H7 (cell line): ENCODE results near the gene DMRTA2. TPM values are rescaled to one million over a fixed set of nuclear protein-coding genes. Genes with fewer than 3 reads are reported as not detected.

Experiments used
- DNase-seq: peaks from one replicate; pipeline ENCODE4 v3.0.0; 2012
- H3K27me3 ChIP-seq: 2 replicates; pipeline ENCODE4 v1.6.0; 2011; ENCODE audit warnings: mild to moderate bottlenecking, low read length; ENCODE audit not compliant: control insufficient read depth, insufficient read depth
- H3K36me3 ChIP-seq: replicated peaks from 2 replicates; pipeline ENCODE4 v1.5.1; 2011; ENCODE audit warnings: low read length; ENCODE audit not compliant: control insufficient read depth, insufficient read depth
- H3K4me3 ChIP-seq: 2 replicates; pipeline ENCODE4 v1.5.1; 2011; ENCODE audit warnings: low read depth, mild to moderate bottlenecking, control low read depth, low read length, moderate library complexity; ENCODE audit not compliant: insufficient read depth
- total RNA-seq: library from RNA; depleted of rRNA; stranded (reverse); fragments of >200 nt; shearing (Covaris generic); gene quantifications from 2 replicates; pipeline ENCODE4 v1.2.3, GENCODE V29; 2014

The DMRTA2 gene
- total RNA-seq, 1 experiment from 2014 or later, result 0.10 TPM

DNA sequence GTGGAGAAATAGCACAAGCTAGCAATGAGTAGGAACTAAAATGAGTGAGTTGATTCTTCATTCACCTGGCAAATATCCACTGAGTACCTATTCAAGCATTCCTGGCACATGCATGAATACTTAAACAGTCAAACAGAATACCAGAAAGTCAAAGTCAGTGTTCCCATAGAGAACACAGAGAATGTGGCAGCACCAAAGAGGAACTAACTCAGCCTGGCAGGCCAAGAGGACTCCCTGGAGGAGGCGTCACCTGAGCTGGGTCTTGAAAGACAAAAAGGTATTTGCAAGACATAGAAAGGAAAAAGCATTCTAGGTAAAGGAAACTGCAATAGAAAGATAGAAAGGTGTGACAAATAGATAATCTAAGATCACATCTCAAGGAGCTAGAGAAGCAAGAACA, 49.7 kb downstream of the DMRTA2 start:
- H3K27me3 ChIP-seq, result peaks cover 8% of the 10 kb centered on the region; the same call in 1 of the 2 replicates
- no peak for DNase-seq

GRCh38 chr1:50371749-50372148, 51.5 kb downstream of the DMRTA2 start:
- DNase-seq, result no peak
- no peaks in the 10 kb centered on the region for H3K36me3 ChIP-seq
- peaks cover 22% of the 10 kb centered on the region for H3K27me3 ChIP-seq
- H3K4me3 ChIP-seq, result no peak overlapping the region

More for the DNA sequence above, 49.7 kb downstream of the DMRTA2 start:
- no peaks in the 10 kb centered on the region for H3K36me3 ChIP-seq
- H3K4me3 ChIP-seq, result no peak overlapping the region

DNA sequence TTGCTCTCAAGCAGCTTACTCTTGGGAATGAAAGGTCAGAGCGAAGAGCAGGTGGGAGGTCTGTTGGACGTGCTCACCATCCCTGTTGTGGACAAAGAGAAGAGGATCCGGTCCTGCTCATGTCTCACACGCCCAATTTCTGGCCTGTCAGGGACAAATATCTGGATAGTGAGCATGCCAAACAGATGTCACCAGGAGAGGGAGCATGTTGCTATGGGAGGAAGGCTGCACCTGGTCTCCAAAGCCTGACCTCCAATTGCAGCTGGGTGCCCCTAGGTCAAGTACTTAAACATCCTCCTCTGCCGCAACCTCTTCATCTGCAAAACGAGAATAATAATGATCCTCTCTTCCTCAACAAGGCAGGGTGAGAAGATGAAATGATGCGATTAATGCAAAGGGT, 53.4 kb downstream of the DMRTA2 start:
- no peak overlapping the region for H3K4me3 ChIP-seq
- no peaks in the 10 kb centered on the region for H3K36me3 ChIP-seq
- peak; percentile 42 for DNase-seq
- H3K27me3 ChIP-seq, result peaks cover 27% of the 10 kb centered on the region

DNA sequence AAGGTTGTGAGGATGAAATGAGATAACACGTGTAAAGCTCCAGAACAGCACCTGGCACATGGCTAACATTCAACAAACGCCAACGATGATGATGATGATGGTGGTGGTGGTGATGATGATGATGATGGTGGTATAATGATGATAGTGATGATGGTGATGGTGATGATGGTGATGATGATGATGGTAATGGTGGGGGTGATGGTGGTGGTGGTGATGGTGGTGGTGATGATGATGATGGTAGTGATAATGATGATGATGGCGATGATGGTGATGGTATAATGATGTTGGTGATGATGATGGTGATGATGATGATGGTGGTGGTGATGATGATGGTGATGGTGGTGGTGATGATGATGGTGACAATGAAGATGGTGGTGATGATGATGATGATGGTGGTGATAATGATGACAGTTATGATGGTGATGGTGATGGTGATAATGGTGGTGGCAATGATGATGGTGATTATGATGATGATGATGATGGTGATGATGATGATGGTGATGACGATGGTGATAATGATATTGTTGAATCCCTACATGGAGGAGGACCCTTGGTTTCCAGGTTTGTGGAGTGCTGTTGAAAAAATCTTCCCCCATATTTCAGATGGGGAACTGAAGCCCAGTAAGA, 54.1 kb downstream of the DMRTA2 start:
- Histone ChIP-seq H3K27me3 (peaks cover 27% of the 10 kb centered on the region), H3K4me3 (no peak overlapping the region), H3K36me3 (no peaks in the 10 kb centered on the region)
- DNase-seq, result no peak

DNA sequence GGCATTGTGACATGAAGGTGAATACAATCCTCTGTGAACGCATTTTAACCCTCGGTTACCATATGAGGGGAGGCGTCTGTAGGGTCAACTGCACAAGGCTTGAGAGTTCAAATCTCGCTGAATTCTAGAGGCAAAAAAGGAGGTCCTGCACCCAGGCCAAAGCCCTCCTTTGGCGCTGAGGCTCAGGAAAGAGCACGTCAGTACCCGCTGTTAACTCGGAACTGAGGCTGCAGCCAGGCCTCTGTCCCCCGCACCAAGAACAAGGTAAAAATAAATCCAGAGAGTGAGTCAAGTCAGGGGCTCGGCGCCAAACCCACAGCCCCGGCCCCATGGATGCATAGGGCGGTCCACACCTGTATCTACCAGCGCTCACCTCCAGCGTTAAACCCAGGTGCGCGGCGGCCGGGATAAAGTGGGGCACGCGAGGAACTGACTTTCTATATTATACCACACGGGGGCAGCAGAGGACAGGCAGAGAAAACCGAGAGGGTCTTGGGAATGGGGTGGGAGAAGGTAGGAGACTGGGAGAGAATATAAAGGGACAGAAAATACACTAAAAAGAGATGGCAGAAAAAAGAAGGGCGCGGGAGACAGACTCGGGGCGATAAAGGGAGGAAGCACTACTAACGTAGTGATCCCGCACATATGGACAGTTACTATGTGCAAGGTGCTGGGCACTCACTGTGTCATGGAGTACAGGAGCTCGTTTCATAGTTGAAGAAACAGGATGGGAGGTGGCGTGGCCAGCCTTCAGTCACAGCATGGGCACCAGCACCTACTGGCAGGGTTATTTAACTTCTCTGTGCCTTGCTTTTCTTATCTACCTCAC, 54.9 kb downstream of the DMRTA2 start:
- no peak overlapping the region for H3K4me3 ChIP-seq
- peak; percentile 85 for DNase-seq
- peaks cover 27% of the 10 kb centered on the region for H3K27me3 ChIP-seq
- no peaks in the 10 kb centered on the region for H3K36me3 ChIP-seq
